Kidney (tissue), 22 donors: ENCODE results near the gene WNT1. TPM values are rescaled to one million over a fixed set of nuclear protein-coding genes. Genes with fewer than 3 reads are reported as not detected.

Source experiments
- DNase-seq, 5 donors: peaks; one replicate each; pipeline ENCODE4 v3.0.0-alpha.2; 2013 to 2020
- FAIRE-seq: peaks from 2 replicates; lab custom pipeline; 2012; peaks lifted over from hg19 to GRCh38; lab: Jason Lieb, UNC
- H3K27ac ChIP-seq, 2 donors: one replicate each; pipeline ENCODE4 v1.7.0; 2013; ENCODE audit warnings: low read depth in 2 of 2, low read length in 2 of 2, inconsistent platforms in 1 of 2
- H3K27me3 ChIP-seq: one replicate; pipeline ENCODE4 v1.7.1; 2013; ENCODE audit warnings: low read length, inconsistent platforms; ENCODE audit not compliant: control insufficient read depth, insufficient read depth
- H3K36me3 ChIP-seq, 3 donors: one replicate each; pipeline versions ENCODE4 v1.7.0 to v1.7.1; 2013; ENCODE audit warnings: low read length in 3 of 3, control low read depth in 1 of 3, inconsistent platforms in 1 of 3; ENCODE audit not compliant: insufficient read depth in 3 of 3, control insufficient read depth in 2 of 3
- H3K4me1 ChIP-seq, 3 donors: one replicate each; pipeline versions ENCODE4 v1.7.0 to v1.7.1; 2013; ENCODE audit warnings: low read length in 3 of 3, inconsistent platforms in 1 of 3, low read depth in 1 of 3; ENCODE audit not compliant: control insufficient read depth in 2 of 3, insufficient read depth in 2 of 3
- H3K4me3 ChIP-seq, 3 donors: one replicate each; pipeline versions ENCODE4 v1.7.0 to v1.8.1; 2013; ENCODE audit warnings: low read length in 3 of 3, control low read depth in 1 of 3, inconsistent platforms in 1 of 3
- H3K9ac ChIP-seq, 3 donors: one replicate each; pipeline versions ENCODE4 v1.7.0 to v1.7.1; 2013; ENCODE audit warnings: low read length in 3 of 3, control low read depth in 1 of 3, inconsistent platforms in 1 of 3
- H3K9me3 ChIP-seq, 3 donors: one replicate each; pipeline versions ENCODE4 v1.7.0 to v1.7.1; 2013; ENCODE audit warnings: low read length in 3 of 3, control low read depth in 1 of 3, inconsistent platforms in 1 of 3; ENCODE audit not compliant: control insufficient read depth in 2 of 3, insufficient read depth in 1 of 3
- CTCF ChIP-seq: IDR thresholded peaks from 3 replicates; pipeline ENCODE4 v1.5.1; 2012; ENCODE audit warnings: mild to moderate bottlenecking, moderate library complexity, borderline replicate concordance; ENCODE audit not compliant: insufficient read depth; ENCODE audit errors: extremely low read depth
- intact Hi-C: fragments of 100-400 bp; cut with DNase I; formaldehyde crosslinking; loops from one replicate; pipeline ENCODE4 v1.11.1; 2022
- long read RNA-seq, 10 donors: library from polyadenylated mRNA in 1 of 10; unstranded in 1 of 10; transcript quantifications; one replicate each; pipeline ENCODE4 v2.0.0 and lab custom pipeline, GENCODE V29; 2021 to 2026
- polyA plus RNA-seq: library from polyadenylated mRNA; stranded (reverse); fragments of 350-450 nt; fragmentation: Illumina TruSeq; extraction: RNeasy Lipid Tissue Mini Kit (QIAGEN cat#74804); gene quantifications from one replicate; pipeline ENCODE4 v1.2.3, GENCODE V29; 2014; ENCODE audit warnings: low read depth, low replicate concordance; ENCODE audit not compliant: insufficient read depth
- total RNA-seq: library from RNA; stranded (reverse); fragmentation: NEBNext Ultra II Directional; extraction: Animal tissue kit (Norgen Biotek cat#: 25700); gene quantifications from one replicate; pipeline ENCODE4 v1.2.1, GENCODE V29; 2021
- donor health status: control.
- donor health status: control.
- donor health status: control.
- donor health status: control.
- donor health status: control.
- donor health status: DM: yes; HTN: yes; CAD: no.
- donor health status: Normal renal cell carcinoma (clear cell type).

The WNT1 gene
- total RNA-seq (not detected), polyA plus RNA-seq (not detected)
- long read RNA-seq, donor 1: 0 reads
- long read RNA-seq, donor 2: 0 reads
- long read RNA-seq, donor 3: 0 reads
- long read RNA-seq, donor 4: 0 reads
- long read RNA-seq, donor 5: 0 reads
- long read RNA-seq, donor 6: 0 reads
- long read RNA-seq, donor 7, partial matches to known transcripts: 1 of 1 reads
- long read RNA-seq, donor 7, other reads (novel, unspliced or antisense): 0 of 1 reads
- long read RNA-seq, donor 8: 0 reads
- long read RNA-seq, donor 9: 0 reads
- long read RNA-seq, donor 10: 0 reads

- no peak within 1 kb of the TSS for H3K27ac ChIP-seq
- TF ChIP-seq CTCF: no peak
- FAIRE-seq (no peak), DNase-seq (peak in 2 of 5 donors; percentile 22 to 24)
- H3K4me1 ChIP-seq: peaks cover 0 to 32% (median 17%) of the 10 kb centered on the region in 3 donors
- H3K9me3 ChIP-seq: no peaks in the 10 kb centered on the region
- H3K27me3 ChIP-seq: peaks cover 59% of the 10 kb centered on the region
- H3K36me3 ChIP-seq: no peaks in the 10 kb centered on the region
- H3K9ac ChIP-seq: no peak within 1 kb of the TSS
- peak within 1 kb of the TSS in 2 of 3 donors; percentile 10 to 41 for H3K4me3 ChIP-seq
- intact Hi-C loops: no loop called here
These were observed at the start of gene WNT1 for GRCh38 chr12:48978291-48978740. WNT1 (plus strand) TSS chr12:48978322; CDS start chr12:48978651, 329 bp downstream.

DNA sequence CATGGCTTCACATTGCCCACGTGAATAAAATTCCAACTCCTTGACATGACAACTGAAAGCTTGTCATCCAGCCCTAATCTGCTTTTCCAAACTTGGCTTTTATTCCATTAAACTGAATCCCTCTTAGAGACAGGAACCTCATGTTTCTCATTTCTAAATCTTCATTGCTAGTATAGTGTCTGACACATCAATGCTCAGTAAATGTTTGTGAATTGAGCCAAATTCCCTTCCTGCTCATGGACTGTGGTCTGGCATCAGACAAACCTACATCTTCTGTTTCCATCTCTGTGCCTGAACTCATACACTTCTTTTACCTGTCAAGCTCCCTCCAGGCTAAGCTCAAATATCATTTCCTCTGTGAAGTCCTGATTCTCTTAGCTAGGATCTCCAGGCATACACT is 48.6 kb upstream of the WNT1 start:
- Histone ChIP-seq H3K36me3 (peaks cover 0 to 20% (median 12%) of the 10 kb centered on the region in 3 donors), H3K4me3 (no peak overlapping the region), H3K27me3 (no peaks in the 10 kb centered on the region), H3K27ac (no peak overlapping the region), H3K9me3 (no peaks in the 10 kb centered on the region), H3K4me1 (peaks cover 0 to 4% (median under 1%) of the 10 kb centered on the region in 3 donors), H3K9ac (no peak overlapping the region)
- FAIRE-seq (no peak), DNase-seq (no peak)
- intact Hi-C loops: no loop called here
- TF ChIP-seq CTCF: no peak

DNA sequence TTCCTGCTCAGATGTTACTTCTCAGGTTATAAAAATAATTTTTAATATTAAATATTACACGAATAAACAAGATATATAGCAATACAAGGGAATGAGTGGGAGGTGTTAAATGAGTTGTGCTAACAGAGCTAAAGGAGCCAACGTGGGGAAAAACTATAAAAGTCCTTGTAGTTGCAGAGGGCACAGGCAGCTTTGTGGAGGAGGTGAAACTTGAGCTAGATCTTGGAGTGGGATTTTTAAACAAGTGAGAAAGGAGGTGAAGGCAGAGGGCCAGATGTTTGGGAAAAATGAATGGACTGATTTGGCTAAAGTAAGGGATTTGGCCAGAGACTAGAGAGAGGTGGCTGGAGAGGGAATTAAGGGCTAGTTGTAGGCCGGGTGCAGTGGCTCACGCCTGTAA is 47.6 kb upstream of the WNT1 start:
- Histone ChIP-seq H3K9ac (no peak overlapping the region), H3K4me1 (peaks cover 0 to 3% (median 0%) of the 10 kb centered on the region in 3 donors), H3K36me3 (peaks cover 0 to 20% (median 12%) of the 10 kb centered on the region in 3 donors), H3K4me3 (no peak overlapping the region), H3K27me3 (no peaks in the 10 kb centered on the region), H3K9me3 (no peaks in the 10 kb centered on the region), H3K27ac (no peak overlapping the region)
- intact Hi-C loops: no loop called here
- no peak for DNase-seq
- TF ChIP-seq CTCF: no peak
- no peak for FAIRE-seq
